HUES48 (cell line): Measurements from ENCODE around the gene FLVCR1.

Source experiments
- H3K27ac ChIP-seq: one replicate; pipeline ENCODE4 v1.7.0; 2013; ENCODE audit warnings: low read depth, low read length, inconsistent platforms
- H3K27me3 ChIP-seq: 2 replicates; pipeline ENCODE4 v1.6.1; 2013; ENCODE audit warnings: mild to moderate bottlenecking, low read length; ENCODE audit not compliant: control insufficient read depth, insufficient read depth
- H3K36me3 ChIP-seq: 2 replicates; pipeline ENCODE4 v1.6.1; 2013; ENCODE audit warnings: low read length; ENCODE audit not compliant: control insufficient read depth, insufficient read depth
- H3K4me1 ChIP-seq: 2 replicates; pipeline ENCODE4 v1.6.1; 2013; ENCODE audit warnings: mild to moderate bottlenecking, low read length; ENCODE audit not compliant: control insufficient read depth, insufficient read depth
- H3K4me3 ChIP-seq: 2 replicates; pipeline ENCODE4 v1.5.1; 2013; ENCODE audit warnings: mild to moderate bottlenecking, low read depth, low read length
- H3K9ac ChIP-seq: 2 replicates; pipeline ENCODE4 v1.6.1; 2013; ENCODE audit warnings: mild to moderate bottlenecking, low read depth, low read length, moderate library complexity
- H3K9me3 ChIP-seq: 2 replicates; pipeline ENCODE4 v1.6.1; 2013; ENCODE audit warnings: low read length; ENCODE audit not compliant: control insufficient read depth, insufficient read depth

FLVCR1 gene

DNA sequence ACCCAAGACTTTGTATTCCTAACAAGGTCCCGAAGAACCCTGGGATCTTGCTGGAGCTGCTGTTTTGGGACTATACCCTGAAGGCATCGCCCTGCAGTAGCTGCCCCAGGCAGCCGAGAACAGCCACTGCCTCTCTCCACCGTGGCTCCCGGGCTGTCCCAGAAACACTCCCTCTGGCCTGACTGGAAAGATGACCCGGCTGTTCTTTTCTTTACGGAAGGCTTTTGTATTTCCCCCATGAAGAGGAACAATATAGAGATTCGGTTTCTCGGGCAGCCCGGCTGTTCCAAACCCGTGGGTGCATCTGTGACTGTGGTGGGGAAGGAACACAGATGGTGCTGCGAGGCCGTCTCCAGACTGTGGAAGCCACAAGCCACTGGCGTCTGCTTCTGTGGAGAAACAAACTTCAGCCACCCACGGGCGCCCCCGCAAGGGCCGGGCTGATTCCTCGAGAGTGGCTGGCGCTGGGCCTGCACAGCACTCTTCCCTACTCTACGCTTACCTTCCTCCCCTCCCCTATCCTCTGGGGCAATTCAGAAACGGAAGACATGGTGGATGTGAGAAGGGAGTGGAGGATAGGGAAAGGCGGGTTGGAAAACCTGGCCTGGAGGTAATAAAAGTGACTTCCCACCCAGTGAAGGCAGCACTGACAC is 58.5 kb downstream of the FLVCR1 start:
- H3K4me1 ChIP-seq, result peaks cover 28% of the 10 kb centered on the region
- no peak overlapping the region for H3K4me3 ChIP-seq
- H3K9me3 ChIP-seq, result no peaks in the 10 kb centered on the region
- H3K36me3 ChIP-seq, result no peaks in the 10 kb centered on the region
- no peaks in the 10 kb centered on the region for H3K27me3 ChIP-seq
- H3K27ac ChIP-seq, result peak overlapping the region; percentile 72
- no peak overlapping the region for H3K9ac ChIP-seq

DNA sequence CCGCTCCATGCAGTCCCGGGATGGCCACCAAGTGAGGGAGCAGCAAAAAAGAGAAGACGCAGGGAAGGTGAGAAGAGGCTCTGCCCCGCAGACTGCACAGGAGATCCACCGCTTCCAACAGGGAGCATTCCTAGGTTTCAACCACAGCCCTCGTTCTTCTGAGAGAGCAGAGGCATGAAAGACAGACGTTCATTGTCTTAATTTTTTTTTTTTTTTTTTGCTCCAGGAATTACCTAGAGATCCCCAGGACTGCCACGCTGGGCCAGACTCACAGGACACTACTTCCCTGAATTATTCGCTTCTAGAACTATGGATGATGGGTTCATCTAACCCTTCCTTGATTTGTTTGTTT is 59.0 kb downstream of the FLVCR1 start:
- Histone ChIP-seq H3K4me3 (no peak overlapping the region), H3K9ac (no peak overlapping the region), H3K4me1 (peaks cover 28% of the 10 kb centered on the region), H3K27me3 (no peaks in the 10 kb centered on the region), H3K36me3 (no peaks in the 10 kb centered on the region), H3K9me3 (no peaks in the 10 kb centered on the region), H3K27ac (peak overlapping the region; percentile 72)

DNA sequence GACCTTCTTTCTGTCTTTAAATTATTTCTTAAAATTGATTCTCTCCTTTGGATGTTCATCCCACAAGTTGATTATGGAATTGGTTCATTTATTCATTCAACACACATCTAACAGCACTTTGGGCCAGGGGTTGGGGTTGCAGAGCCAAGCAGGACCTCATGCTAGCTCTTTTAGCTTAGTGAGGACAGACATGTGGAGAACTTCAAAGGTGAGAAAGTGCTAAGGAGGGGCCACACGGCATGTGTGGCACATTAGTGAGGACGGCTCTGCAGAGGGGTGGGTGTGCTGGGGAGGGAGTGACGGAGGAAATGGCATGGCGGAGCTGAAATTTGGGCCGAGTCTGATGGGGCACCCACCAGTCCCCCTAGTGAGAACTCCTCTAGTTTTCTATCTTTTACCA is 59.8 kb downstream of the FLVCR1 start:
- Histone ChIP-seq H3K9ac (no peak overlapping the region), H3K27ac (no peak overlapping the region), H3K27me3 (no peaks in the 10 kb centered on the region), H3K4me3 (no peak overlapping the region), H3K36me3 (no peaks in the 10 kb centered on the region), H3K4me1 (peaks cover 28% of the 10 kb centered on the region), H3K9me3 (no peaks in the 10 kb centered on the region)

DNA sequence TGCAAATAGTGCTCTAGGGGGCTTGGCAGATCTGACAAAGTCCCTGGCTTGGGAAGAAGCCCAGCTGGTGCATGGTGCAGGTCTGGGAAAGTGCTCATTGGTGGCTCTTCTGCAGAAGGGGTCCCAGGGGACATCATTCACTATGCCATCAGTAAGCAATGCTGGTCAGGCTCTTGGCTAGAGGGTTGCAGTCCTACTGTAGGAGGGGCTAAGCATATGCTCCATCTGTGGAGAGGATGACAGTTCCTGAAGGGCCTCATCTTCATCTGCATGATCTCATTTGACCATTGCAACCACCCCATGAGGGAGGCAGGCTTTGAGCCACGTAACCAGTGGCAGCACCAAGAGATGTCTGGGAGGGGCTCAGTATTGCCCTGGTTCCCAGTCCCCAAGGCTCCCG is 60.7 kb downstream of the FLVCR1 start:
- no peak overlapping the region for H3K27ac ChIP-seq
- no peak overlapping the region for H3K4me3 ChIP-seq
- no peaks in the 10 kb centered on the region for H3K36me3 ChIP-seq
- peaks cover 28% of the 10 kb centered on the region for H3K4me1 ChIP-seq
- H3K9ac ChIP-seq, result no peak overlapping the region
- H3K9me3 ChIP-seq, result no peaks in the 10 kb centered on the region
- no peaks in the 10 kb centered on the region for H3K27me3 ChIP-seq

DNA sequence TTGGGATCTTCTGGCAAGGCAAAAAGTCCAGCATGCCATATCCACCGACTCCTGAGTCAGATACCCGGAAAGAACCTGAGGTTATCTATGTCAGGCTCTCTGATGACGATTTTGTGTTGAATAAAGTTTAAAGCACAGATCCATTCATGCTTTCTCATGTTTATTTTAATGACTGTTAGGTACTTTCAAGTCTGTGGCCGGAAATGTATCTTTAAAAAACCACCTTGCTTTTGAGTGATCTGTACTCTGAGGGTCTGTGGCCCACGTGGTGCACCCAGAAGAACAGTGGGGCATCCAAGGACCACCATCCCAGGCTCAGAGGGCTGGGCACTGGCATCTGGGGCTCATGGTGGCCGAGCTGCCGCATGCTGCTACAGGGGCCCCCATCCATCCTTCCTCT is 62.2 kb downstream of the FLVCR1 start:
- Histone ChIP-seq H3K27ac (no peak overlapping the region), H3K4me1 (peaks cover 23% of the 10 kb centered on the region), H3K27me3 (no peaks in the 10 kb centered on the region), H3K36me3 (no peaks in the 10 kb centered on the region), H3K4me3 (no peak overlapping the region), H3K9ac (no peak overlapping the region), H3K9me3 (no peaks in the 10 kb centered on the region)

DNA sequence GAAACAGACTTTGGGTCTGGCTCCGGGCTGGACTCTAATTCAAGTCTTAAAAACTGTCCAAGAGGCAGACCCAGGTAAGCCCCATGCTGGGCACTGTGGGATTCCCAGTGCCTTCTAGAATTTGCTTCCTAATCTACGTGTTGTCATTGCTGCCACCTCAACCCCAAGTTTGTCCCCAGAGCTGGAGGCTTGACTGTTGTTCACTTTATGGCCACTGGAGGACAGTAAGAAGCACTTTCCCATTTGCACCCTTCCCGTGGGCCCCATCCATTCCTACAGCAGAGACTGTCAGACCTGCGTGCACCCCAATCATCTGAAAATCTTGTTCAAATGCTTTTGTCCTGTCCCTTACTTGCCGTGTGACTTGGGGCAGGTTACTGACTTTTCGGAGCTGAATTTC is 62.8 kb downstream of the FLVCR1 start:
- H3K36me3 ChIP-seq, result no peaks in the 10 kb centered on the region
- no peak overlapping the region for H3K9ac ChIP-seq
- no peaks in the 10 kb centered on the region for H3K27me3 ChIP-seq
- H3K4me1 ChIP-seq, result peaks cover 18% of the 10 kb centered on the region
- H3K27ac ChIP-seq, result no peak overlapping the region
- H3K4me3 ChIP-seq, result no peak overlapping the region
- H3K9me3 ChIP-seq, result no peaks in the 10 kb centered on the region

DNA sequence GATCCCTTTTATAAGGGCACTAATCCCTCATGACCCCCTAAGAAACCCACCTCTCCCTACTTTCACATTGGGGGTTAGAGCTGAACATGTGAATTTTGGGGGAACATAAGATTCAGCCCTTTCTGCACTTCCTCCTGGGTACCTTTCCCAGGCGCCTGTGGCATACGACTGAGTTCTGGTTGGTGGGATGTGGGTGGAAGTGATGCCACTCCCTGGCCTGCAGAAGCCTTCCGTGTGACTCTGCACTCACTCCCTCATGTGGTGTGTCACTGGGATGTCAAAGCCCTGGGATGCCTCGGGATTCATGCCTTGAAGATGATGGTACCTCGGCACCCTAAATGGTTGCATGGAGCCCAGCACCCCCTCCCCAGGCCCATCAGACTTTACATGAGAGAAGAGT is 63.9 kb downstream of the FLVCR1 start:
- H3K27ac ChIP-seq, result no peak overlapping the region
- H3K9me3 ChIP-seq, result no peaks in the 10 kb centered on the region
- no peak overlapping the region for H3K9ac ChIP-seq
- no peaks in the 10 kb centered on the region for H3K36me3 ChIP-seq
- no peaks in the 10 kb centered on the region for H3K27me3 ChIP-seq
- H3K4me3 ChIP-seq, result no peak overlapping the region
- peaks cover 6% of the 10 kb centered on the region; the same call in 1 of the 2 replicates for H3K4me1 ChIP-seq

DNA sequence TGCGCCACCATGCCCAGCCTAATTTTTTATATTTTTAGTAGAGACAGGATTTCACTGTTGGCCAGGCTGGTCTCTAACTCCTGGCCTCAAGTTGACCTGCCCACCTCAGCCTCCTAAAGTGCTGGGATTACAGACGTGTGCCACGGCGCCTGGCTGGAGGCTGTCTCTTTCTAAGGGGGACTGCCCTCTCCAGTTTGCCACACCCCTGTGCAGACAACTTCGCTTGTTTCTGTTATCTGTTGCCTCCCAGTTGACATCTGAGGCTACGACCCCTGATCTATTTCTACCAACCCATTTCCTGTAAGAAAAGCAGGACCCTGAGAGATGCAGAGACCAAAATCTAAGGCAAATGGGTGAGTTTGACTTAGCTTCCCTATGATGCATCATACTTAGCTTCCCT is 68.3 kb downstream of the FLVCR1 start:
- no peak overlapping the region for H3K4me3 ChIP-seq
- no peak overlapping the region for H3K9ac ChIP-seq
- H3K27me3 ChIP-seq, result no peaks in the 10 kb centered on the region
- no peaks in the 10 kb centered on the region for H3K36me3 ChIP-seq
- no peak overlapping the region for H3K27ac ChIP-seq
- H3K4me1 ChIP-seq, result peaks cover 22% of the 10 kb centered on the region
- H3K9me3 ChIP-seq, result no peaks in the 10 kb centered on the region

DNA sequence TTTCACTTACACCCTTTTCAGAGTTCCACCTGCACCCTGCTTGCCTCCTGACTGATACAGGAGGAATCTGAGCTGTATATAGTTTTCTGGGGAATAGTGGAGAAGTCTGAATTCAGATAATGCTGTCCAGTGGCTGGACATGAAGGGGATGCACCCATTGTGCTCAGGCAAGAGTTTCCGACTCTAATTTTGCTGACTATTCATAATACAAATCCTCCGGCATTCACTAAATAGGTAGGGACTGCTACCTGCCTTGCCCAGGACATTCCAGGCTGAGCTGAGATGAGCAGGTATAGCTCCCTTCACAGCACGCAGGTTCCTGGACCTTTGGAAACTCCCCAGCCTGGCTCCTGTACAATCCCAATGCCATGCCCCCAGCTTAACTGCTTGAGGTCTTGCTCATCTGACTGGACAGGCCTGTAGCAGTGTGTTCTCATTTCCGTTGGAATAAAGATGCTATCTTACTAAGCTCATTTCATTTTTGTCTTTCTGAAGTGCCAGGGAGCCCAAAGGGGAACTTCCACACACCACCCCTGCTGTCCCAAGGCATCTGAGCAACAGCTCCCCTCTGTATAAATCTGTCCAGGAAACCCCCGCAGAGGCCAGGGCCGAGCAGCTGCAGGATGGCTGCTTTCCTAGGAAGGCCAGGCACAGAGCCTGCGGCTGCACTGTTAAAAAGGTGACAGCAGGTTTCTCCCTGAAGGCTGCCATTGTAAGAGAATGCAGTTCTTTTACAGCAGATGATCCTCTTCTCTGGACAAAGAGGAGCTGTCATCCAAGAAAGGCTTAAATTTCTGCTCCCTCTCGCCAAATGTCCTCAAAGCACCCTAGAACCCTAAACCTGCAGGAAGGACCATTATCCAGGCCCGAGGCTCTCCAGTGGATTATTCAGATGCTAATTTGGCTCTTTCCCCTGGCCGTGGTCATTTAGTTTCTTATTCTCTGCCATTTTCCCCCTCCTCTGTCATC is 70.5 kb downstream of the FLVCR1 start:
- Histone ChIP-seq H3K27ac (peak overlapping the region; percentile 86), H3K27me3 (no peaks in the 10 kb centered on the region), H3K9ac (no peak overlapping the region)

DNA sequence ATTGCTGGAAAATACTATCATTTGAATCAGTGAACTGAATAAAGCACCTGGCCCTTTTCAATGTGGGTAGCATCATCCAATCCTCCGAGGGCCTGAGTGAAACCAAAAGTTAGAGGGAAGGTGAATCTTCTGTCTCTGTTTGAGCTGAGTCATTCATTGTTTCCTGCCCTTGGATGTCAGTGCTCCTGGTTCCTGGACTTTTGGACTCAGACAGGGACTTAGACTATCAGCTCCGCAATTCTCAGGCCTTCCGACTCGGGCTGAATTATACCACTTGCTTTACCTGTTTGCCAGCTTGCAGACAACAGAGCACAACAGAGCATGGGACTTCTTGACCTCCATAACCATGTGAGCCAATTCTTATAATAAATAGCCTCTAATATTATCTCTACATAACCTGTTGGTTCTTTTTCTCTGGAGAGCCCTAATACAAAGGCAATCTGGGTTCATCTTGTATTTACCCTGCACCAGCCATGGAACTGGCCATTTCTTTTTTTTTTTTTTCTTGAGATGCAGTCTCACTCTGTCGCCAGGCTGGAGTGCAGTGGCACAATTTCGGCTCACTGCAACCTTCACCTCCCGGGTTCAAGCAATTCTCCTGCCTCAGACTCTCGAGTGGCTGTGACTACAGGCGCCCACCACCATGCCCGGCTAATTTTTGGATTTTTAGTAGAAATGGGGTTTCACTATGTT is 73.1 kb downstream of the FLVCR1 start:
- Histone ChIP-seq H3K27ac (peak overlapping the region; percentile 2), H3K27me3 (no peaks in the 10 kb centered on the region), H3K36me3 (no peaks in the 10 kb centered on the region), H3K4me3 (no peak overlapping the region), H3K9ac (no peak overlapping the region), H3K9me3 (no peaks in the 10 kb centered on the region), H3K4me1 (peaks cover 33% of the 10 kb centered on the region)

More for the DNA sequence above, 70.5 kb downstream of the FLVCR1 start:
- peak overlapping the region; percentile 10; the same call in 1 of the 2 replicates for H3K4me3 ChIP-seq
- H3K36me3 ChIP-seq, result no peaks in the 10 kb centered on the region
- H3K9me3 ChIP-seq, result no peaks in the 10 kb centered on the region
- peaks cover 29% of the 10 kb centered on the region for H3K4me1 ChIP-seq
